H1 (cell line): ENCODE measurements around the gene HMGB1. TPM values are rescaled to one million over a fixed set of nuclear protein-coding genes. Genes with fewer than 3 reads are reported as not detected.

Source experiments
- ASH2L ChIP-seq: fragments of 200-600, 300-600 bp; sonication (generic); IDR thresholded peaks from one replicate; pipeline ENCODE4 v1.7.1; 2017; ENCODE audit warnings: low read length
- BRCA1 ChIP-seq: IDR thresholded peaks from 2 replicates; pipeline ENCODE4 v1.6.1; 2012; ENCODE audit warnings: low read depth, low read length, improper control_type of control experiment
- CBX8 ChIP-seq: fragments of 300-800, 300-1000 bp; sonication (generic); IDR thresholded peaks from 2 replicates; pipeline ENCODE4 v1.7.1; 2016; ENCODE audit warnings: low read depth, low read length, borderline replicate concordance
- CHD2 ChIP-seq: IDR thresholded peaks from 2 replicates; pipeline ENCODE4 v1.6.1; 2012; ENCODE audit warnings: low read length, improper control_type of control experiment
- EGR1 ChIP-seq: IDR thresholded peaks from 2 replicates; pipeline ENCODE4 v1.6.1; 2011; ENCODE audit warnings: low read depth, low read length, borderline replicate concordance
- GABPA ChIP-seq: IDR thresholded peaks from 2 replicates; pipeline ENCODE4 v1.6.1; 2011; ENCODE audit warnings: mild to moderate bottlenecking, low read length, moderate library complexity, borderline replicate concordance; ENCODE audit not compliant: insufficient read depth
- GTF2F1 ChIP-seq: IDR thresholded peaks from 2 replicates; pipeline ENCODE4 v1.6.1; 2012; ENCODE audit warnings: low read depth, low read length, improper control_type of control experiment, borderline replicate concordance
- HDAC2 ChIP-seq, 2 experiments: fragments of 300-600 bp in 1 of 2; sonication (generic) in 1 of 2; IDR thresholded peaks; 2 replicates each; pipeline ENCODE4 v1.6.1; 2011 to 2012; ENCODE audit warnings: low read depth in 2 of 2, low read length in 2 of 2, mild to moderate bottlenecking in 2 of 2, moderate library complexity in 2 of 2, borderline replicate concordance in 1 of 2, inconsistent platforms in 1 of 2
- MAFK ChIP-seq: IDR thresholded peaks from 2 replicates; pipeline ENCODE4 v1.6.1; 2012; ENCODE audit warnings: low read depth, mild to moderate bottlenecking, improper control_type of control experiment, low read length
- MAX ChIP-seq: IDR thresholded peaks from 2 replicates; pipeline ENCODE4 v1.6.1; 2012; ENCODE audit warnings: inconsistent platforms
- NANOG ChIP-seq: IDR thresholded peaks from 2 replicates; pipeline ENCODE4 v1.6.1; 2011; ENCODE audit warnings: low read length, low read depth, mild to moderate bottlenecking, inconsistent platforms; ENCODE audit not compliant: insufficient read depth, poor library complexity, severe bottlenecking
- POLR2A ChIP-seq, 2 experiments: IDR thresholded peaks; 1 replicate in 1 of 2; 2 replicates in 1 of 2; pipeline ENCODE4 v1.6.1; 2011; ENCODE audit warnings: low read depth in 2 of 2, low read length in 2 of 2, mild to moderate bottlenecking in 2 of 2; ENCODE audit errors: control extremely low read depth in 1 of 2
- POU5F1 ChIP-seq: IDR thresholded peaks from 2 replicates; pipeline ENCODE4 v1.6.1; 2011; ENCODE audit warnings: low read depth, mild to moderate bottlenecking, low read length, moderate library complexity
- RAD21 ChIP-seq, 2 experiments: IDR thresholded peaks in 1 of 2; conservative IDR thresholded peaks in 1 of 2; 2 replicates each; pipeline ENCODE4 v1.6.1; 2011; ENCODE audit warnings: low read depth in 2 of 2, low read length in 2 of 2, improper control_type of control experiment in 1 of 2, inconsistent platforms in 1 of 2, mild to moderate bottlenecking in 1 of 2, moderate library complexity in 1 of 2
- RFX5 ChIP-seq: IDR thresholded peaks from 2 replicates; pipeline ENCODE4 v1.6.1; 2011; ENCODE audit warnings: low read depth, low read length, improper control_type of control experiment, borderline replicate concordance
- SAP30 ChIP-seq: fragments of 300-600 bp; sonication (generic); IDR thresholded peaks from 2 replicates; pipeline ENCODE4 v1.7.1; 2012; ENCODE audit warnings: low read length, moderate library complexity, mild to moderate bottlenecking, inconsistent platforms; ENCODE audit not compliant: insufficient read depth, insufficient replicate concordance
- SRF ChIP-seq: IDR thresholded peaks from 2 replicates; pipeline ENCODE4 v1.6.1; 2011; ENCODE audit warnings: mild to moderate bottlenecking, low read depth, low read length, moderate library complexity
- SUZ12 ChIP-seq: fragments of 200-600 bp; sonication (generic); IDR thresholded peaks from 2 replicates; pipeline ENCODE4 v1.6.1; 2012; ENCODE audit warnings: mild to moderate bottlenecking, inconsistent platforms, low read length, moderate library complexity, mixed read lengths
- TAF1 ChIP-seq: IDR thresholded peaks from 2 replicates; pipeline ENCODE4 v1.6.1; 2011; ENCODE audit warnings: mild to moderate bottlenecking, low read depth, low read length
- TAF7 ChIP-seq: optimal IDR thresholded peaks from 2 replicates; pipeline ENCODE3; 2011; ENCODE audit warnings: low read depth, mild to moderate bottlenecking, inconsistent platforms, low read length, moderate library complexity, borderline replicate concordance
- TEAD4 ChIP-seq: IDR thresholded peaks from 2 replicates; pipeline ENCODE4 v1.6.1; 2012; ENCODE audit warnings: low read depth, low read length, inconsistent platforms, mixed read lengths
- polyA plus RNA-seq, 7 experiments: library from polyadenylated mRNA; depleted of rRNA in 3 of 7; stranded (reverse) in 5 of 7; unstranded in 2 of 7; fragments of >200 nt in 5 of 7; fragments of 200-250 nt in 2 of 7; gene quantifications; 1 replicate in 5 of 7; 2 replicates in 1 of 7; 4 replicates in 1 of 7; pipeline versions ENCODE4 v1.2.1 to v1.2.3, GENCODE V29; 2011 to 2013; ENCODE audit warnings: missing spikeins in 2 of 7, mixed read lengths in 2 of 7
- total RNA-seq: library from RNA; stranded (reverse); fragmentation: NEBNext Ultra II Directional; extraction: Animal tissue kit (Norgen Biotek cat#: 25700); gene quantifications from 2 replicates; pipeline ENCODE4 v1.2.1, GENCODE V29; 2021
- TF ChIP-seq, protein P1 (sequence below): IDR thresholded peaks from 2 replicates; pipeline ENCODE4 v1.6.1; 2011; ENCODE audit warnings: low read depth, mild to moderate bottlenecking, low read length; ENCODE audit not compliant: insufficient read depth

HMGB1 gene
- total and polyA plus RNA-seq, 2 of the 8 experiments (the other 6 are each of a cell fraction or from before 2014, with no cell fraction given) = 123 to 776 TPM

GRCh38 chr13:30465593-30466357 lies at the start of gene HMGB1 (continued):
- TF ChIP-seq MAFK (no peak), EGR1 (no peak), POU5F1 (no peak), TAF1 (peak; percentile 98), GABPA (no peak), SRF (no peak), CHD2 (peak; percentile 64), GTF2F1 (peak; percentile 56; the same call in 1 of the 2 replicates), HDAC2 (IDR thresholded peaks at IDR 0.05; ENCODE audit: borderline replicate concordance in 1 of 2, low read depth in 2 of 2, low read length in 2 of 2) (peak in 1 of 2 experiments; percentile 83; a peak in 1 of 4 replicates), CBX8 (no peak), MAX (peak; percentile 49; the same call in 1 of the 2 replicates), RAD21 (IDR thresholded peaks at IDR 0.05 in 1 of 2, conservative IDR thresholded peaks at IDR 0.05 in 1 of 2; ENCODE audit: low read depth in 2 of 2, low read length in 2 of 2) (no peak), BRCA1 (no peak), NANOG (peak; percentile 36), TEAD4 (no peak), TAF7 (peak; percentile 95), POLR2A (IDR thresholded peaks at IDR 0.05; ENCODE audit: control extremely low read depth in 1 of 2, low read depth in 2 of 2, low read length in 2 of 2) (peak; percentile 95 to 97), SUZ12 (no peak), ASH2L (peak; percentile 70), SAP30 (peak; percentile 92), RFX5 (no peak)
- TF ChIP-seq, protein P1, sequence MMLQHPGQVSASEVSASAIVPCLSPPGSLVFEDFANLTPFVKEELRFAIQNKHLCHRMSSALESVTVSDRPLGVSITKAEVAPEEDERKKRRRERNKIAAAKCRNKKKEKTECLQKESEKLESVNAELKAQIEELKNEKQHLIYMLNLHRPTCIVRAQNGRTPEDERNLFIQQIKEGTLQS = no peak
